ENCODE results near the gene PROS1.
"Not testable (repeated sequence)": the region's sequence is repeated elsewhere in the genome, so short reads cannot be mapped to it uniquely, and the experiment has no call there.

DNA sequence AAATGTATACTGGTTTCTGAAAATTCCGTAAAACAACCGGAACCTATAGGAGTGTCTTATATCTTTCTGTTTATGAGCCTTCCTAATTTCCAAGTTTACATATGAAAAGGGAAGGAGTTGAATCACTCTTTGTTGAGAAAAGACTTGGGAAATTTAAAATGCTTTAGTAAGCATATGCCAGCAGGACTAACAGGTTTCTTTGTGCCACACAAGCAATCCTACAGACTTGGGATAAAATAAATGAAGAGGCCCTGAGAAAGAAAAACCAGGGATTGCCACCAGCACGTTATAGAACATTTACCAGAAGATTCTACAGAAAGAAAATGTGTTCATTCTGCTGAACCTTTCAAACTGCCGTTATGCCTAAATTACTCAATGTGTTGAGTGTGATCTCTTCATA is 96.3 kb downstream of the PROS1 start:
- not testable (repeated sequence) for TF ChIP-seq EZH2 (IDR thresholded peaks at IDR 0.05); POLR2AphosphoS5 (IDR thresholded peaks at IDR 0.05; ENCODE audit: borderline replicate concordance, low read depth, low read length); FOXP2 (optimal IDR thresholded peaks at IDR 0.05; ENCODE audit: control extremely low read depth, extremely low read length, insufficient read depth)
